Activated T-cell treated with anti-CD3 and anti-CD28 coated beads, Interleukin-2, amount 50 U/mL, for 1 hour (primary cell): ENCODE data around the gene NFKBIB.
"Not testable (repeated sequence)": the region's sequence is repeated elsewhere in the genome, so short reads cannot be mapped to it uniquely, and the experiment has no call there.

ENCODE experiments used
- DNase-seq: peaks from one replicate; pipeline ENCODE4 v3.0.0-alpha.2; 2020

The NFKBIB gene, protein sequence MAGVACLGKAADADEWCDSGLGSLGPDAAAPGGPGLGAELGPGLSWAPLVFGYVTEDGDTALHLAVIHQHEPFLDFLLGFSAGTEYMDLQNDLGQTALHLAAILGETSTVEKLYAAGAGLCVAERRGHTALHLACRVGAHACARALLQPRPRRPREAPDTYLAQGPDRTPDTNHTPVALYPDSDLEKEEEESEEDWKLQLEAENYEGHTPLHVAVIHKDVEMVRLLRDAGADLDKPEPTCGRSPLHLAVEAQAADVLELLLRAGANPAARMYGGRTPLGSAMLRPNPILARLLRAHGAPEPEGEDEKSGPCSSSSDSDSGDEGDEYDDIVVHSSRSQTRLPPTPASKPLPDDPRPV

DNA sequence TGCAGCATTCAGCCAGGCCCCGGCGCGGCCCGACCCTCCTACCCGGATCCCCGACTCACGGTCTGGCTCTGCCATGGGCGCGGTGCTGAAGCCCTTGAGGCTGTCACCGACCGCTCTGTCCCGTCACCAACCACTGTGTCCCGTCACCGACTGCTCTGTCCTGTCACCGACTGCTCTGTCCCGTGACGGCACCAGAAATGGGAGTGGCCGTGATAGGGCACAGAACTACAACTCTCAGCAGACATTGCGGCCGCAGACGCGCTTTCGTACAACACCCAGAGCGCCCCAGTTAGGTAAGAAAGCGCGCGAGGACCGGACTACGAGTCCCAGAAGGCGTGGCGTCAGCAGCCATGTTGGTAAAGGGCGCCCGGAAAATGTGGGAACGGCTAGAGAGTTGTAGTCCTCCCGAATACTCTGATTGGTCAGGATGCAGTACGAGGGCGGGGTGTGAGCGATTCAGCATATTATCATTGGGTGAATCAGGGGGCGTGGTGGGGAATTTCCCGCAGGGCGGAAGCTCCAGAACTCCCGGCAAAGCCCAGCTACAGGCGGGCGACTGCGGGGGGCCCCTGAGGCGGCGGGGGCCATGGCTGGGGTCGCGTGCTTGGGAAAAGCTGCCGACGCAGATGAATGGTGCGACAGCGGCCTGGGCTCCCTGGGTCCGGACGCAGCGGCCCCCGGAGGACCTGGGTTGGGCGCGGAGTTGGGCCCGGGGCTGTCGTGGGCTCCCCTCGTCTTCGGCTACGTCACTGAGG is at the start of gene NFKBIB, which contains the start of gene SIRT2:
NFKBIB (plus strand) TSS at position 523 of the 755 bp plus-strand sequence; CDS start at position 587, 64 bp downstream.
SIRT2 (minus strand) TSS at position 172 of the 755 bp plus-strand sequence; CDS start at position 75, 97 bp downstream.
- DNase-seq, result peak; percentile 97

DNA sequence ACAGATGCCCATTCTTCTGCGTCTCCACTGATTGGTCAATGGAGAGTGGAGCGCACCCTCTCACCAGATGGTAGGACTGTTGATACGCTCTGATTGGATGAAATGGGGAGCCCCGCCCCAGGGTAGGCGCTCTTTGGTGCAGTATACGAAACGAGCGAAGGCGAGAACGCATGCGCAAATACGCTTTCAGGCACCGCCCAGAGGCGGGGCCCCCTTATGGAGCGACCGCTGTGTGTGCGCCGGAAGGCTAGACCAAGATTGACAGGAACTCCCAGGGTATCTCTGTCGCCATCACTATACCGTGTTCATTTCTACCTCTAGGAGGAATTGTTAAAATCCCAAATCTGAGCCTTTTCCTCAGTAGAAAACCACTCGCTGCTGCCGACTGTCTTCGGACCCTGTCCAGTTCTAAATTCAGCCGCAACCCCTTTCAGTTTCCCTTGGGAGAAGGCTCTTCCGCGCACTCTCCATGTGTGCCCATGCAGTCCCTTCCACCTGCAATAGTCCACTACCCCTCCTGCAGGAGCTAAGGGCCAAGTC is 49.3 kb upstream of the NFKBIB start:
- DNase-seq, result peak; percentile 97

DNA sequence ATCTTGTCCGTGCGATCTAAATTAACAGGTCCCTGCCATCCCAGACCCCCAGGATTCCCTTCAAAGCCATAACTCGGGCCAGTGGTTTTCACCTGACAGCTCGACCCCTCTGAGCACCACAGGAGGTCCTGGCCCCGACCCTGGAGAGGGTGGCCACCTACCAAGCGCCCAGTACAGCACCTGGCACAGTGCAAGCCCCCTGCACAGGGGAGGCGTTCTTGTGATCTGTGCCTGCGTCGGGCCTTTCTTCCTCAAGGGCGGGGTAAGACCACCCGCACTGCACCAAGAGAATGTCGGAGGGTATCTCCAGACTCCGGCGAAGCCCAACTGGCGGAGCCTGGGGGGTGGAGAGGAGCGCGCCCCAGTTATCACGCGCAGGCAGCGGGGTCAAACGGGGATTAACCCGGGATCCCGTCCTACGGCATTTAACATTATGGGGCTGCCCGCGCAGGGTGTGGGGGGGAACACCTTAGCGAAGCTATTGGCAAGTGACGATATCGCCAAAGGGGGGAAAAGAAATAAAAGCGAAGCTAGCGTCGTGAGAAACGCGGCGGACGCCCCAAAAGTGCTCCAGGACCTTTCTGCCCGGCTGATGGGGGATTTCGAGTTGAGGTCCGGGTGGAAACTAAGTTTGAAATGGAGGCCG is 48.7 kb upstream of the NFKBIB start:
- peak; percentile 61 for DNase-seq

DNA sequence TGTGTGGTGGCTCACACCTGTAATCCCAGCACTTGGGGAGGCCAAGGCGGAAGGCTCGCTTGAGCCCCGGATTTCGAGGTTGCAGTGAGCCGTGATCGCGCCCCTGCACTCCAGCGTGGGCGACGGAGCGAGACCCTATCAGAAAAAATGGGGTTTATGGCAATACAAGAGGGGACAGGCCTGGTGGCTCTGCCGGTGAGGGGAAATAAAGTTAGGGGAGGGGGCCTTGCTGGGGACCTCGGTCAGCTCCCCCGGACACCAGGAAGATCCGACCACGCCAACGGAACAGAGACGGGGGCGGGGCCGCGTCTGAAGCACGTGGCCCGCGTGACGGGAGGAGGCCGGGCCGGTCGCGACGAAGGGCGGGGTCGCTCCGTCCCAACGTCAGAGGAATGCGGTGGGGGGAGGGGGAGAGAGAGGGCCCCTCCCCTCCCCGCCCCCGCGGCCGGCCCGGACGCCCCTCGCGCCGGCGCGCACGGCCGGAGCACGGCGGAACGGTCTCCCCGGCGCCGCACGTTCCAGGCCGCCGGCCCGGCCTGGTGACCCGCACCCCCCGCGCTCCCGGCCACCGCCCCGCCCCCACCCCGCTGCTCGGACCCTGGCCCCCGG is 48.0 kb upstream of the NFKBIB start:
- DNase-seq, result peak; percentile 86

DNA sequence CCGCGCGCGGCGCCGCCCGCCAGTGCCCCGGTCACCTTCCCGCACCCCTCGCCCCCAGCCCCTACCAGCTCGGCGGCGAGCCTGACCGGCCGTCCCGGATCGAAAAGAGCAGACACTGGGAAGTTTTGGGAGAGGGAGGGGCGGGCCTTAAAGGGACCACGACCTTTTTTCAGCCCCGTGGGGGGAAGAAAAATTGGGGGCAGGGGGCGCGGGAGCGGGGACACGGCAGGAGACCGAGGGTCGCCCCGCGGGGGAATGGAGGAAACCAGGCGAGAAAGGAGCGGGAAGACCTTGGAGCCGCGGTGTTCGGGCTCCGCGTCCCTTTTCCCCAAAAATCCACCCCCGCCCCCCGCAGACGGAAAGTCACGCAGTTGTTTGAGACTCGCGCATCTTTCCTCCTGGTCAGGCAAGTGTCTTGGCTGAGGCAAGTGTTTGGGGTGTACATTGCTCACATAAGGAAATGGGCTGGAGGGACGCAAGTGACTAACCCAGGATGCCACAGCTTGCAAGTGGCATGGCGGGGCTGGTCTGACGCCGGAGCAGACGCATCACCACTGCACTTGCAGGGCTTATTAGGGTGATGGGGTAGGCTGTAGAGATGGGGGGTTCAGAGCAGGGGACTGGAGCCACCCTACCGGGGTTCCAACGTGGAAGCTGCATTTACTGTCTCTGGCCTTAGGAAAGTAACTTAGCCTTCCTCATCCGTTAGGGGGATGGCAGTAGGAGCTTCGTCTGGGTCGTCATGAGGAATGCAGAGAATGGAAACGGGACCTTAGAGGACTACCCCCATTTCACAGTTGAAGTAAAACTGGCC is 47.3 kb upstream of the NFKBIB start:
- DNase-seq, result peak; percentile 72

DNA sequence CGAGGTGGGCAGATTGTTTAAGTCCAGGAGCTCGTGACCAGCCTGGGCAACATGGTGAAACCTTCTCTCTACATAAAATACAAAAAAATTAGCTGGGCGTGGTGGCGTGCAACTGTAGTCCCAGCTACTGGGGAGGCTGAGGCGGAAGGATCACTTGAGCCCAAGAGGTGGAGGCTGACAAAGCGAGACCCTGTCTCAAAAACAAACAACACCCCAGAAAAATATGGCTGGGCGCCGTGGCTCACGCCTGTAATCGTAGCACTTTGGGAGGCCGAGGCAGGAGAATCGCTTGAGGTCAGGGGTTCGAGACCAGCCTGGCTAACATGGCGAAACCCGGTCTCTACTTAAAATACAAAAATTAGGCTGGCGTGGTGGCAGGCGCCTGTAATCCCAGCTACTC is 46.6 kb upstream of the NFKBIB start:
- no peak for DNase-seq

DNA sequence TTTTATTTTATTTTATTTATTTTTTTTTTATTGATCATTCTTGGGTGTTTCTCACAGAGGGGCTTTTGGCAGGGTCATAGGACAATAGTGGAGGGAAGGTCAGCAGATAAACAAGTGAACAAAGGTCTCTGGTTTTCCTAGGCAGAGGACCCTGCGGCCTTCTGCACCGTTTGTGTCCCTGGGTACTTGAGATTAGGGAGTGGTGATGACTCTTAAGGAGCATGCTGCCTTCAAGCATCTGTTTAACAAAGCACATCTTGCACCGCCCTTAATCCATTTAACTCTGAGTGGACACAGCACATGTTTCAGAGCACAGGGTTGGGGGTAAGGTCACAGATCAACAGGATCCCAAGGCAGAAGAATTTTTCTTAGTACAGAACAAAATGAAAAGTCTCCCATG is 44.8 kb upstream of the NFKBIB start:
- DNase-seq, result not testable (repeated sequence)

DNA sequence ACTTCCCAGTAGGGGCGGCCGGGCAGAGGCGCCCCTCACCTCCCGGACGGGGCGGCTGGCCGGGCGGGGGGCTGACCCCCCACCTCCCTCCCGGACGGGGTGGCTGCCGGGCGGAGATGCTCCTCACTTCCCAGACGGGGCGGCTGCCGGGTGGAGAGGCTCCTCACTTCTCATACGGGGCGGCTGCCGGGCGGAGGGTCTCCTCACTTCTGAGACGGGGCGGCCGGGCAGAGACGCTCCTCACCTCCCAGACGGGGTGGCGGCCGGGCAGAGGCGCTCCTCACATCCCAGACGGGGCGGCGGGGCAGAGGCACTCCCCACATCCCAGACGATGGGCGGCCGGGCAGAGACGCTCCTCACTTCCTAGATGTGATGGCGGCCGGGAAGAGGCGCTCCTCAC is 44.0 kb upstream of the NFKBIB start:
- DNase-seq, result not testable (repeated sequence)

DNA sequence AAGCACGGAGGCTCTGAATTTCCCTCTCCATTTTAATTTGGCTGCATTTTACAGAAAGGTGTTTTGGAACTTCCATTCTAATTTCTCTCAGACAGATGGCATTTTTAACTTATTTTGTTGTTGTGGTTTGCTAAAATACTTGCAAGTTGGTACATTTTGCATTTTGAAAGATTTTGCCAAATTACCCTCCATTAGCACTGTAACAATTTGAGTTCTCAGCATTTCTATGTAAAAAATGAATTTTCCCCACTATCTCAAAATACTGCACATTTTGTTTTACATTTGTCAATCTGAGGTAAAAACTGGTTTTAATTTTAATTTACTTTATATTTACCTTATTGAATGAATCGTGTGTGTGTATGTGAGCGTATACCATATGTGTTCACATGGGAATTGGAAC is 43.0 kb upstream of the NFKBIB start:
- no peak for DNase-seq

DNA sequence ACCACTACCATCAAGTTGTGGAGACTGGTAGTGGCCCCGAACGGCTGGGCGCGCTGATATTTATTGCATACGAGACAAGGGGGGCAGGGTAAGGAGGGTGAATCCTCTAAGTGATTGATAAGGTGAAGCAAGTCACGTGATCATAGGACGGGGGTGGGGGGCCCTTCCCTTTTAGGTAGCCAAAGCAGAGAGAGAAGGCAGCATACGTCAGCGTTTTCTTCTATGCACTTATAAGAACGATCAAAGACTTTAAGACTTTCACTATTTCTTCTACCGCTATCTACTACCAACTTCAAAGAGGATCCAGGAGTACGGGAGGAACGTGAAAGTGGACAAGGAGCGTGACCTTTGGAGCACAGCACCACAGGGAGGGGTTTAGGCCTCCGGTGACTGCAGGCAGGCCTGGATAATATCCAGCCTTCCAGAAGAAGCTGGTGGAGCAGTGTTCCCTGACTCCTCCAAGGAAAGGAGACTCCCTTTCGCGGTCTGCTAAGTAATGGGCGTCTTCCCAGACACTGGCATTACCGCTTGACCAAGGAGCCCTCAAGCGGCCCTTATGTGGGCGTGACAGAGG is 40.1 kb upstream of the NFKBIB start:
- not testable (repeated sequence) for DNase-seq

DNA sequence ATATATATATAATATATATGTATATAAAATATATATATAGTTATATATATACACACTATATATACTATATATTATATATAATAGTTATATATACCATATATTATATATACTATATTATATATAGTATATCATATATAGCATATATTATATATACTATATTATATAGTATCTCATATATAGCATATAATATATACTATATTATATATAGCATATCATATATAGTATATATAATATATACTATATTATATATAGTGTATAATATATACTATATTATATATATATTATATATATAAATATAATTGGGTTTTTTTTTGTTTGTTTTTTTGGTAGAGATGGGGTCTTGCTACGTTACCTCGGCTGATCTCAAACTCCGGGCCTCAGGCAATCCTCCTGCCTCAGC is 38.4 kb upstream of the NFKBIB start:
- DNase-seq, result no peak

DNA sequence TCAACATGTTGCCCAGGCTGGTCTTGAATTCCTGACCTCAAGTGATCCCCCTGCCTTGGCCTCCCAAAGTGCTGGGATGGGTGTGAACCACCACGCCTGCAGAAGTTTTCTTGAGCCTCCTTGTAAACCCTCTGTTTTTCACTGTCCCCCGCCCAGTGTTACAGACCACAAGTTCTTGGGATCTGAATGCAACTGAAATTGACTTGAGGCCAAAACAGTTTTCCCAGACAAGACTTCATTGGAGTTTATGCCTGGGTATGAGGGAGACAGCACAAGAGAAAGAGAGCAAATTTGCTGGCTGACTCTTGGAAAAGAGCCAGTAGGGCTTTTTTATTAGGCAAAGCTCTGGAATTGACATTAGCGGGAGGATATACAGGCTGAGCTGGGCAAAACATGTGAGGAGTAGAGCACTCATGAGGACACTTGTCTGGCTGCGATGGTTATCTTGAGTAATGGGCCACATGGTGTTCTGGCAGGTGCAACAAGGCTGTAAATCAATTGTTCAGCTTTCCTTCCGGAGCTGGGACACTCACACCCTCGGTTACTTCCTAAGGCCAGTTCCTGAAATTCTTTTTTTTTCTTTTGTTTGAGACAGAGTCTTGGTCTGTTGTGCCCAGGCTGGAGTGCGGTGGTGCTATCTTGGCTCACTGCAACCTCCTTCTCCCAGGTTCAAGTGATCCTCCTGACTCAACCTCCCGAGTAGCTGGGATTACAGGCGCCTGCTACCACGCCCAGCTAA is 37.3 kb upstream of the NFKBIB start:
- no peak for DNase-seq

DNA sequence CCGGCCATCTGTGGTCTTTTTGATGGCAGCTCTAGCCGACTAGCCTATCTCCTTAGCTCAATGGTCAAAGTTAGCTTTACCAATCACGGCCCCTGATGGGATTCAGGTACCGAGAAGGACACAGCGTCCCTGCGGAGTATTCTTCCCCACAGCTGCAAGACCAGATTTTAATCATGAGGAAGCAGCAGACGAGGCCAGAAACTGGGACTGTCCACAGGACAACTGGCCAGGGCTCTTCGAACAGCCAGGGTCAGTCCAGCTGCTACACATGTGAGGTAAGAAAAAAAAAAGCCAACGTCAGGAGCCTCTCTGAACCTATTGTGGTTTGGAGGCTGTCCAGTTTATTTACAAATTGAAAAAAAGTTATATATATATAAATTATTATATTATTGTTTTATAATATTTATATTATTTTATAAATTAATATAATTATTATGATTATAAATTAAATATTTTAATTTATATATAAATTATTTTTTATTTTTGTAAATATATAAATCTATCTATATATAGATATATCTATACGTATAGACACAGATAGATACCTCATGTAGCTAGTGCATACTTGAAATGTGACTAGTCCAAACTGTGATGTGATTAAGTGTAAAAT is 32.5 kb upstream of the NFKBIB start:
- DNase-seq, result no peak

DNA sequence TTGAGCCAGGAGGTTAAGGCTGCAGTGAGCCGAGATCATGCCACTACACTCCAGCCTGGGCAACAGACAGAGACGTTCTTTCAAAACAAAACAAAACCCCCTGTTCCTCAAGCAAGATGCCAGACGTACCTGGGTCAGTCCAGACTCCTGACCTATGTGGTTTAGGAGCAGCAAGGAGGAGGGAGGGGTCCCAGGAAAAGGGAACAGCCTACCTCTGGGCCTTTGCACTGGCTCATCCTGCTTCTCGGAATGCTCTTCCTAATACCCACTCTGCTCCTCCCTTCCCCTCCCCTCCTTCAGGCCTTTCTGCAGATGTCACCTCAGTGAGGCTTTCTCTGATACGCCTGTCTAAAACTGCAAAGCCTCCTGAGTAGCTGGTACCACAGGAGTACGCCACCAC is 31.2 kb upstream of the NFKBIB start:
- DNase-seq, result no peak

DNA sequence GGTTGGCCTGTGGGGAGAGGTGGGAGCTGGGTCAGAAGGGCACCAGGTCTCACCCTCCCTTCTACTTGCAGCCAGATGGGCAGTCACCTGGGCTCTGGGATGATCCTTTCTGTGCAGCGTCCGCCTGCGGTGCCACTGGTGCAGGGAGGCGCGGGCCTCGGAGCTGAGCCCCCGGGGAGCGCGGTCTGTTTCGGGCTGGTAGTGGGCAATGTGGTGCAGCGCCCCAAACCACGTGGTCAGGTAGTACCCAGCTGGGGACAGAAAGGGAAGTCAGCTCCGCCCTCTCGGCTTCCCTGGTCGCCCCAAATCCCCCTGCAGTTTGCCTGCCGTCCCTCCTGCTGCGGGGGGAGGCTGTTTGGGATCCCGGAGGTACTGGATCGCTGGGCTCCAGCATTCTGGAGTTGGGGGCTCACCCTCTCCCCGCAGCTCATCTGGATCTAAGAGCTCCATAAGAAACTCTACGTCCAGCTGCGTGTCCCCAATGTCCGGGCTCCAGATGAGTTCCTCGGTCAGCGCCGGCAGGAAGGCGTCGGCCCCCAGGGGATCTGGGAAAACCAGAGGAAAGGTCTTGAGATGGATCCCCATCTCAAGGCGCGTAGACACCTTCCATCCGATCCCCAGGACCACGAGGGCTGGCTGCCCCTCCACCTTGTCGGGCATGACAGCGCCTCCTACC is 30.5 kb upstream of the NFKBIB start:
- DNase-seq, result peak; percentile 42

DNA sequence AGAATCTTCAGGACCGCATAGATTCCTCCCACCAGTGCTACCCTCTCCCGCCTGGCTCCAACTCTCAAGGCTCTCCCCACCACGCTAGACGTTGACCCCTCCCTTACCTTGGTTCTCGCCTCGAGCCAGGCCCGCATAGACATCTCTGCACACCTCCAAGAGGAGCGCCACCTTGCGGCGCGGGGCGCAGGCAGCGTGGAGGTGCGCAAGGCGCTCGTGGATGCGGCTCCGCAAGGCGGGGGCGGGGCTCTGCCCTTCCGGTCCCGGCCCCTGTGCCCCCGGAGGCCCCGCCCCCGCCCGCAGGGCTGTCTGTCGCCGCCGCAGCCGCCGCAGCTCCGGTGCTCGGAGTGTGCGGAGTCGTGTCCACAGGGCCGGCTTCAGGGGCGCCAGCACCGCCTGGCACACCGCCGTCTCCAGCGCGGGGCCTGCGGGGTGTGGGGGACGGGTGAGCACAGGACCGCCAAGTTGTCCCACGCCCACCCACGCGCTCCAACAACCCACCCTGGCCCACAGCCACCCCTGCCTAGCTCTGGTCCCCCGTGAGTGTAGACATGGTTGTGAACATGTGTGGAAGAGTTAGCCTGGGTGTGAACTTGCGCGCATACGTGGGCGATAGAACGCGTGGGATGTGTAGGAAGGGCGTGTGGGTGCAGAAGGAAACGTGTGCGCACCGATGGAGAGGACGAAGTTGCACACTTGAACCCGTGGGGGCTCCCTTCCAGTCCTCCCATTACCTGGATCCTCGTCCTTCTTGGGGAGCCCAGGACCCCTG is 29.7 kb upstream of the NFKBIB start:
- peak; percentile 95 for DNase-seq

DNA sequence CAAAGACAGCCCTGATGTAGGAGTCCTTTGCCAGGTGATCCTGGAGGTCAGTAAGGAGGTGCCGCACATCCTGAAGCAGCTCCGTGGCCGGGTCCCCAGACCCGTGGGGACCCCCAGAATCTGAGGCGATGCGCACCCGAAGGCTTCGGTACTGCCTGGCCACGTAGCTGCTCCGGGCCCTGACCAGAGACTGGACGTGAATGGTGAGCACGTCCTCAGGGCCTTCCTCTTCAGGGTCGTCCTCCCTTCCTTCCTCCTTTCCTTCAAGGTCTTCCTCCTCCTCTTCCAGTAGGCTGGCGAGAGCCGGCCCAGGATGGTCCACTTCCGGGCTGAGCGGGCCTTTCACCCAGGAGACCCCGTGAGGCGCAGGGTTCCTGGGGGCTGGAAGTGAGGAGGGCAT is 29.2 kb upstream of the NFKBIB start:
- no peak for DNase-seq

DNA sequence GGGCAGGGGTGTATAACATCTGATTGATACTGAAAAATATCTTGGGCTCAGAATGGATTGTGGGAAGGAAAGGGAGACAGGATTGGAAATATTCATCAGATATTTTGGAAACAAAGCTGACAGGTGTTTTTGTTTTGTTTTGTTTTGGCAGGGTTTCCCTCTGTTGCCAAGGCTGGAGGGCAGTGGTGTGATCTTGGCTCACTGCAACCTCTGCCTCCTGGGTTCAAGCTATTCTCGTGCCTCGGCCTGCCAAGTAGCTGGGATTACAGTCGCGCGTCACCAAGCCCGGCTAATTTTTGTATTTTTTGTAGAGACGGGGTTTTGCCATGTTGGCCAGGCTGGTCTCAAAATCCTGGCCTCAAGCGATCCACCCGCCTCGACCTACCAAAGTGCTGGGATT is 26.4 kb upstream of the NFKBIB start:
- DNase-seq, result not testable (repeated sequence)
